HG03571 (cell line): ENCODE data around the gene PSMD8.
"Not testable (repeated sequence)": the region's sequence is repeated elsewhere in the genome, so short reads cannot be mapped to it uniquely, and the experiment has no call there.

Experiments
- ATAC-seq: cut with Tn5 transposase; IDR thresholded peaks from one replicate; pipeline ENCODE4 v1.9.1; 2021; ENCODE audit not compliant: unreplicated experiment

PSMD8 gene

DNA sequence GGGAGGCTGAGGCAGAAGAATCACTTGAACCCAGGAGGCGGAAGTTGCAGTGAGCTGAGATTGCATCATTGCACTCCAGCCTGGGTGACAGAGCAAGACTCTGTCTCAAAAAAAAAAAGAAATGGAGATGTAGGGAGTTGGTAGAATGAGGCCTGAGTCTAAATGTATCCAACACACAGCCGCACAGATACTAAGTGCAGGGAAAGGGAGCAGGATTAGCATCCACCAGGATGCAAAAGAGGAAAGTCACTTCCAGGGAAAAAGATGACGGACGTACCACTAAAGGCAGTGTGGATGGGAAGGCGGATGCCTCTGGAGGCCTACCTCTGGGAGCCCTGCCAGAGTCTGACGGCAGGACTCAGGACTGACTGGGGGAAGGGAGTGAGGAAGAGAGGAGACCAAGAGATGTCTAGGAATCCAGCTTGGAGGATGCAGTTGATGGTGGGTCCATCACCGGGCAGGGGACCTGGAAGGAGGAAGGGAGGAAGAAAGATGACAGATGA lies 35.3 kb downstream of the PSMD8 start:
- no peak for ATAC-seq

- ATAC-seq, result not testable (repeated sequence)
Measured at GRCh38 chr19:38410407-38410806, 36.0 kb downstream of the PSMD8 start.

DNA sequence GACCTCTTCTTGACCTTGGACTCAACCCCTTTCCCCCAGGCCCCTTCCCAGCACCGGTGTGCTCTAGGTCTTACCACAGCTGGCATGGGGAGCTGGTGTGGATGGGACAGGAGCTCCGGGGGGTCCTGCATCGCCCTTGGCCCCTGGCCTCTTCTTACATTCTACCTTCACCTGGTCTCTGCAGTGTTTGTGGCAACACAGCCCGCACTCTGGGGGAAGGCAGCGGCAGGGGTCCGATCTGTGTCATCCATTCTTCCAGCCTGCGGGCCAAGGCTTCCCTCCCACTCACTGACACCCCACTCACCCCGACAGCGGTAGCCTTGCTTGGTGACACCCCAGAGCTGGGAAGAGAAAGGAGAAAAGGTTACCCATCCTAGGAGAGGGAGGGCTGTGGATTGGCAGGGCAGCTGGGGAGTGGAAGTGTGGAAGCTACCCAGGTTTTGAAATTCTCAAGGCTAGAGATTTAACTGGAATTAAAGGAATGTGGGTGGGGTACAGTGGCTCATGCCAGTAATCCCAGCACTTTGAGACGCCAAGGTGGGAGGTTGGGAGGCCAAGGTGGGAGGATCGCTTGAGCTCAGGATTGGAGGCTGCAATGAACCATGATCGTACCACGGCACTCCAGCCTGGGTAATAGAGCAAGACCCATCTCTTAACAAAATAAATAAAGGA lies 36.8 kb downstream of the PSMD8 start:
- no peak for ATAC-seq

GRCh38 chr19:38411898-38412297 lies 37.5 kb downstream of the PSMD8 start:
- ATAC-seq, result not testable (repeated sequence)

DNA sequence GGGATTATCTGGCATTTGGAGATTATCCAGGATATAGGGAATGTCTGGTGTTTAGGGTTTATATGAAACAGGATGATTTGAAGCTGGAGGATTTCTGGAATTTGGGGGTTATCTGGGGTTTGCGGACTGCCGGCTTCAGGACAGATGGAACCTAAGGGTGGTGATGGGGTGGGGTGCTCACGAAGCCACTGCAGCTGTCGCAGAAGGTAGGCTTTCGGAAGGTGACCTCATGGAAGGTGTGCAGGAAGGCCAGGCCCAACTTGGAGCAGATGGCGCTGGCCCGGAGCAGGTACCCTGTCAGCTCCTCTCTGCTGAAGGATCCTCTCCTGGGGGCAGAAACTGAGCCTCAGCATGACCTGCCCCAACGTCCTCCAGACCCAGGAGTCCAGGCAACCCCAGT lies 38.1 kb downstream of the PSMD8 start:
- no peak for ATAC-seq

DNA sequence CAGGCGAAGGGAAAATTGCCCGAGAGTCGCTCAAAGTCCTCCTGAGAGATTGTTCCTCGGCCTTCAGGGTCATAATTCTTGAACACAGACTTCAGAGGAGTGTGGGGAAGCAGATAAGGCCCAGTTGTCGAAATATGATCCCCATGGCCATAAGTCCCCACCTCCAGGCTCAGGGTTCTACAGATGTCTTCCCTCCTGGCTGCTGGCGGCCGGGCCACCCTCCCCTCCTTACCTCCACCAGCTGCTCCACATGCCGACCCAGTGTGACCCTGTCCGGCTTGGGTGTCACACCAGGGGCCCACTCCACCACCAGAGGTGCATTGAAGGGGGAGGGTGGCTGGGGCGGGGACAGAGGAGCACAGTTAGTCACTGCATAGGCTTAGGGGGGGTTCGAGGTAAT lies 38.6 kb downstream of the PSMD8 start:
- ATAC-seq, result no peak

DNA sequence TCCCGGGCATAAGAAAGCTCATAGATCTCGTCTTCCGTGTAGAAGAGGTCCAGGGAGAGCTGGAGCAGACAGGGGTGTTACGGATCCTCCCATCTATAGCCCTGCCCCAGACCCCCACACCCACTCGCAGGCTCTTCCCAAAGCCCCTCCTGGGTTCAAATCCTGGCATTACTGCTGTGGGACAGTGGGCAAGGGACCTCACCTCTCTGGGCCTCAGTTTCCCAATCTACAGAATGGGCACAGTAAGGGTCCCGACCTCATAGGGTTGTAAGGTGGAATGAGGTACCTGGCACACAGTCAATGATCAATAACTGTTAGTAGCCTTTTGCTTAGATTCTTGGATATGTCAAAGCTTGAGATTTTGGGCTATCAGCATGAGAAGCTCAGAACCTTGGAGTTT lies 39.0 kb downstream of the PSMD8 start:
- ATAC-seq, result no peak

- ATAC-seq, result no peak
Measured at GRCh38 chr19:38417146-38417543, 42.8 kb downstream of the PSMD8 start.

DNA sequence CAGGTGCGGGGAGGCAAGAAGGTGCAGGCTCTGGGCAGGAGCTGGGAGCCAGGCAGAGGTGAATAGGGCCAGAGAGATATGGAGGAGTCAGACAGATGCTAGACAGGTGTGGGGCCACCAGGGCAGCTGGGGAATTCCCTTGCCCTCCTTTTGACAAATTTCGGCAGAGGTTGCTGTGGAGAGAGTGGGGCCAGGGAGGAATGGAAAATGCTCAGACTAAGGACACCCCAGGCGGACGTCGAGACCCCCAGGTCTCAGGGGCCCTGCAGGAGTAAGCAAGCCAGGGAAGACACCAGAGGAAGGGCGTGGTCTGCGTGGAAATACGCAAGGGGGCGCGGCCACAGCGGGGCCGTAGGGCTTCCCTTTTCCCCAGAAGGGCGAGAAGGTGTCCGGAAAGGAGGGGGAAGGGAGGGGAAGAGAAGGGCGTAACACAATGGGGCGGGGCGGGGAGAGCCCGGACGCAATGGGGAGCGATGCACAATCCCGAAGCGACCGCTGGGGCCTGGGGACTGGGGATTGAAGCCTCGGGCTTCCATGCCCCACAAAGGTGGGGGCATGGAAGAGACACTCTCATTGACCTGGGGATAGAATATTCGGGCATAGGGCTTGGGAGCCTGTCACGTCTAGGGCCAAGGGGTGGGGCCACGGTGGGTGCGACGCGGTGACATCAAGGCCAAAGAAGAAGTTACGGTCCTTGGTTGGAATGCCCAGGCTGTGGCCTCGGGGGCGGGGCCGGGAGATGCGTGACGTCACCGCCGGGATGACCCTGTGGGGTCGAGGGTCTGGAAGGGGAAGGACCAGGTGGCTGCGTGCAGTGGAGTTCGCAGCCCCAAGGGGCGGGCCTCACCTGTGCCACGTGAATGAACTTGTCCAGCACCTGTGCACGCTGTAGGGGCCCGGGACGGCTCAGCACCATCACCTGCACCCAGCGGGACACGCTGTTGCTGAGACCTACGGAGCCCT lies 43.5 kb downstream of the PSMD8 start:
- ATAC-seq, result no peak

- no peak for ATAC-seq
Measured at GRCh38 chr19:38420935-38421334, 46.6 kb downstream of the PSMD8 start.

DNA sequence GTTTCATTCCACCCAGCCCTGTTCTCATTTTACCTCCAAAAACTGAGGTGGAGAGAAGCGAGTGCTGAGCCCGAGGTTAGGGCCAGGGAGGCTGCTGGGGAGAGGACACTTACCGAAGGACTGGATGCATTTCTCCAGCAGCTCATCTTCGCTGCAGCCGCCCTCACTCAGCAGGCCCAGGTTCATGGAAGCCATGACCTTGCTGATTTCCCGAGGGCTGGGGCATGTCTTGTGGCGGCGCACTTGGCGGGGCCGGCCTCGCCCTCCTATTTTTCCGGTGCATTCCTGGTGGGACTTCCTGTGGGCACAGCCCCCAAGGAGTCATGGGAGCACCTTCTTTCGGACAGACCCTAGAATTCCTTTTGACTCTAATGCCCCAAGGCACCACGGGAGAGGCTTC lies 47.5 kb downstream of the PSMD8 start:
- no peak for ATAC-seq

DNA sequence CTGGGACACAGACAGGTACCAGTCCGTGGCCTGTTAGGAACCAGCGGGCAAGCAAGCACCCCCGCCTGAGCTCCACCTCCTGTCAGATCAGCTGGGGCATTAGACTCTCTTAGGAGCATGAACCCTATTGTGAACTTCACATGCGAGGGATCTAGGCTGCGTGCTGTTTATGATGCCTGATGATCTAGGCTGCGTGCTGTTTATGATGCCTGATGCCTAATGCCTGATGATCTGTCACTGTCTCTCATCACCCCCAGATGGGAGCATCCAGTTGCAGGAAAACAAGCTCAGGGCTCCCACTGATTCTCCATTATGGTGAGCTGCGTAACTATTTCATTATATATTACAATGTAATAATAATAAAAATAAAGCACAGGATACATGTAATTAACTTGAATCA lies 48.1 kb downstream of the PSMD8 start:
- no peak for ATAC-seq

DNA sequence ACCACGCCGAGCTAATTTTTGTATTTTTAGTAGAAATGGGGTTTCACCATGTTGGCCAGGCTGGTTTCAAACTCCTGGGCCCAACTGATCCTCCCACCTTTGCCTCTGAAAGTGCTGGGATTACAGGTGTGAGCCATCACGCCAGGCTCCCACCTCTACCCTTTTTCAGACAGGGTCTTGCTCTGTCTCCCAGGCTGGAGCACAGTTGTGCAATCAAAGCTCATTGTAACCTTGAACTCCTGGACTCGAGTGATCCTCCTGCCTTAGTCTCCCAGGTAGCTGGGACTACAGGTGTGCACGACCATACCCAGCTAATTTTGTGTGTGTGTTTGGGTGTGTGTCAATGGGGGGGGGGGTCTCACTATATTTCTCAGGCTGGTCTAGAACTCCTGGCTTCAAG lies 49.9 kb downstream of the PSMD8 start:
- no peak for ATAC-seq

DNA sequence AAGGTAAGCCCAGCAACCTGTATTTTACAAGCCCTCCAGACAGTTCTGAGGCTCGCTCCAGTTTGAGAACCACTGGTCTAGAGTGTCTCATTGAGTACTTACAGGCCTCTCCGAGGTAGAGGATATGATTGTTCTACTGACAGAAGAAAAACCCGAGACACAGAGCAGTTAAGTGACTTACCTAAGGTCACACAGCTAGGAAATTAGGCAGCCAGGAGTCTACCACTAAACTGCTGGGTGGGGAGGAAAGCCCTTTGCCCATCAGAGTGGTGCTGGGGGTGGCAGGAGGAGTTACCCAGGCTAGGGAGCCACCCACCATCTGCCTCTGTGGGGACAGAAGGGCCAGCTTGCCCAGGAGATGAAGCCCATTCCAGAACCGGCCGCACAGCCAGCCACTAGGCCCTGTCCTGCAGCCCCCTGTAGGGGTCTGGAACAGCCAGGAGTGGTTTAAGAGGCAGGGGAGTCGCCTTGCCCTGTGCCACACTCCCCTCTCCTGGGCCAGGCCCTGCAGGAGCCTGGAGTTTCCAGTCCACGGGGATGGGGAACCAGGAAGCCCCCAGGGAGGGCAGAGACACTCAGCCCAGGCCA lies 50.9 kb downstream of the PSMD8 start:
- no peak for ATAC-seq

- ATAC-seq, result no peak
Measured at GRCh38 chr19:38425810-38426466, 51.6 kb downstream of the PSMD8 start, which contains the start of gene RASGRP4. TSS of gene RASGRP4 (minus strand) at chr19:38426219. CDS start at chr19:38426091, 128 bp downstream.

DNA sequence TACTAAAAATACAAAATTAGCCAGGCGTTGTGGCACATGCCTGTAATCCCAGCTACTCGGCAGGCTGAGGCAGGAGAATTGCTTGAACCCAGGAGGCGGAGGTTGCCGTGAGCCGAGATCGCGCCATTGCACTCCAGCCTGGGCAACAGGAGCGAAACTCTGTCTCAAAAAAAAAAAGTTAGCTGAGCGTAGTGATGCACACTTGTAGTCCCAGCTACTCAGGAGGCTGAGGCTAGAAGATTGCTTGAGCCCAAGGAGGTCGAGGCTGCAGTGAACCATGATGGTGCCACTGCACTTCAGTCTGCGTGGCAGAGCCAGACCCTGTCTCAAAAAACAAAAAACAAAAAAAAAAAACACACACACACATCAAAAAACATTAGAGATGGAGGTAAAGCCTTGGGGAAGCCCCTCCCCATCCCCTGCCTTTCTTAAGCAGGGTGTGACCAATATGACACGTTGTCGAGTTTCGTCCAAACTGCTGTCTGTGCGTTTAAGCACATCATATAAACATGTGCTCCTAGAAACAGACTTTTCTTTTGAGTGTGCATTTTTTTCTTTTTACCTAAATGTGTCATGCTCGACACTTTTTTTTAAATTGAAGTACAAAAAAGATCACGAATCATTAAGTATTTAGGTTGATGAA lies 52.8 kb downstream of the PSMD8 start:
- ATAC-seq, result not testable (repeated sequence)

GRCh38 chr19:38429055-38429810 lies 54.9 kb downstream of the PSMD8 start:
- ATAC-seq, result no peak

DNA sequence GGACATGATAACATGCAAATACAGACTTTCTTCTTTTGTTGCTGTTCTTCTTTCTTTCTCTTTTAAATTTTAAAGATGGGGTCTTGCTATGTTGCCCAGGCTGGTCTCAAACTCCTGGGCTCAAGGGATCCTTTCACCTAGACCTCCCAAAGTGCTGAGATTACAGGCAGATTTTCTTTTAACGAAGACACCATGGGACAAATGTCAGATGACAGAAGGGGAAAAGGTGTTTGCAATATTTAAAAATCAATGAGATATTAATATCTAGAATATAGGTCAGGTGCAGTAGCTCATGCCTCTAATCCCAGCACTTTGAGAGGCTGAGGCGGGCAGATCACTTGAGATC lies 55.4 kb downstream of the PSMD8 start:
- no peak for ATAC-seq

GRCh38 chr19:38430931-38431330 lies 56.6 kb downstream of the PSMD8 start:
- no peak for ATAC-seq

DNA sequence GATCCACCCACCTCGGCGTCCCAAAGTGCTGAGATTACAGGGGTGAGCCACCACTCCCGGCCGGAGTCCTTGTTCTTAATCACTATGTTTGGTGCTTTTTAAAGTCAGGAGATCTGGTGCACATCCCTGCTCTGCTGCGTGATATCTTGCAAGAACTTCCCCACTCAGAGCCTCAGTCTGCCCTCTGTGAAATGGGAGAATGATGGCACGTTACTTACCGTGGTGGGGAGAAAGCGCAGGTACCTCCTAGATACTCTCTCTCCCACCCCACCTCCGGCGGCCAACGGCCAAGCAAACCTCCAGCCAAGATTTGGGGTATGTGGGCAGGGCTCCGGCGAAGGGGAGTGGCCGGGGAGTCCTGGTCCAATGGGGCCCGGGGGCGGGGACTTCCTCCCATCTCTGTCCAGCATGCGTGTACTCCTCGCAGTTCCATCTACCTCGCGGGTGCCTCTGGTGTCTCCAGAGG lies 58.9 kb downstream of the PSMD8 start, which contains the start of gene RYR1:
Gene RYR1, plus strand, starts transcription at position 424 of the 466 bp plus-strand sequence. CDS start 139 bp downstream, outside the sequence.
- ATAC-seq, result no peak
